NCI-H128 (cell line): ENCODE results near the gene TMEM169.
"Not testable (repeated sequence)": the region's sequence is repeated elsewhere in the genome, so short reads cannot be mapped to it uniquely, and the experiment has no call there.

Source experiments
- DNase-seq: peaks from one replicate; lab custom pipeline; 2025; ENCODE audit not compliant: unreplicated experiment; lab: John Stamatoyannopoulos, UW

TMEM169 gene

DNA sequence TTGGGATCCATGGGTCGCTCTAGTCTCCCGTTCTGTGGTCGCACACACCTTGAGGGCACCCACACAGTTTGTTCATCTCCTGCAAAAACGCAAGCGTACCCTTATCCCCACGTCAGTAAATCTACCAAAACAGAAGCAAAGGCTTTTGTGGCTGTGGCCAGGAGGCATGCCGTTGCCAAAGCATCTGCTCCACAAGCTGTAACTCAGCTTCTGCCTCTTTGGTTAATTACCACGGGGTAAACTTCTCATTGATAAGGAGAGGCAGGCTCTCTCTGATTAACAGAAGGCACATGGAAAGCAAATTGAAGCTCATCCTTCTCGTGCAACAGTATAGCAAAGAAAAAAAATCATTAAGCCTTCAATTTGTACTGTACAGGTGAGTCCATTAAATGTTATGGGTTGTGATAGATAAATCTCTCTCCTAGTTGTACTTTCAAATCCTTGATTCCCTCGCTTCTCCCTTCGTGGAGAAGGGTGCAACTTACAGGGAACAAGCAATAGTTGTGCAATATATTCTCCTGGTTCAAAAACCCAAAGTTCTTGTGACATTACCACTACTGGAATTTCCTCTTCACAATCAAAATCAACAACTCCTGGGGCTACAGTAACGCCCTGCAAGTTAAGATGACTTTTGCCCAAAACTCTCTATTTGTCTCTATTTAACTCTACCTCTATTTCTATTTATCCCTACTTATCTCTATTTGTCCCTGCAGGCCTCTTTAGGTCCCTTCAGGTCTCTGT, 10.4 kb upstream of the TMEM169 start:
- DNase-seq, result no peak

DNA sequence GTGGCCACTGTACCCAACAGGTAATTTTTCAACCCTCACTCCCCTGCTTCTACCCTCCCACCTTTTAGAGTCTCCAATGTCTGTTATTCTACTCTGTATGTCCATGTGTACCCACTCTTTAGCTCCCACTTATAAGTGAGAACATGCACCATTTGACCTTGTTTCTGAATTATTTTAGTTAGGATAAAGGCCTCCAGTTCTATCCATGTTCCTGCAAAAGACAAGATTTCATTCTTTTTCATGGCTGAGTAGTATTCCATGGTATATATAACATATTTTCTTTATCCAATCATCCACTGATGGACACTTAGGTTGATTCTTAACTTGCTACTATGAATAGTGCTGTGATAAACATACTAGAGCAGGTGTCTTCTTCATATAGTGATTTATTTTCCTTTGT, 9.2 kb upstream of the TMEM169 start:
- DNase-seq, result no peak

- DNase-seq, result no peak
These were observed 7.9 kb upstream of the TMEM169 start for GRCh38 chr2:216073773-216074172.

DNA sequence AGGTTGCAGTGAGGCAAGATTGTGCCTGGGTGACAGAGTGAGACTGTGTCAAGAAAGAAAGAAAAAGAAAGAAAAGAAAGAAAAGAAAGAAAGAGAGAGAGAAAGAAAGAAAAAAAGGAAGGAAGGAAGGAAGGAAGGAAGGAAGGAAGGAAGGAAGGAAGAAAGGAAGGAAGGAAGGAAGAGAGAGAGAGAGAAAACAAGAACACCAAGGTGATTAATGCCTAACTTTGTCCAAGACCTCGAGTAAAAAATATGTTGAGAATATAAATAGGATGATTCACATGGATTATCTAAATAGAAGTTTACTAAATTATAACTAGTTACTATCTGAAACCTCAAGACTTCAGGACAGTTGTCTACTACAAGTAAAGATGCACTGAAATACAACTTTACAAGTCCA, 7.3 kb upstream of the TMEM169 start:
- DNase-seq, result no peak

- DNase-seq, result no peak
These were observed 6.9 kb upstream of the TMEM169 start for GRCh38 chr2:216074794-216075193.

DNA sequence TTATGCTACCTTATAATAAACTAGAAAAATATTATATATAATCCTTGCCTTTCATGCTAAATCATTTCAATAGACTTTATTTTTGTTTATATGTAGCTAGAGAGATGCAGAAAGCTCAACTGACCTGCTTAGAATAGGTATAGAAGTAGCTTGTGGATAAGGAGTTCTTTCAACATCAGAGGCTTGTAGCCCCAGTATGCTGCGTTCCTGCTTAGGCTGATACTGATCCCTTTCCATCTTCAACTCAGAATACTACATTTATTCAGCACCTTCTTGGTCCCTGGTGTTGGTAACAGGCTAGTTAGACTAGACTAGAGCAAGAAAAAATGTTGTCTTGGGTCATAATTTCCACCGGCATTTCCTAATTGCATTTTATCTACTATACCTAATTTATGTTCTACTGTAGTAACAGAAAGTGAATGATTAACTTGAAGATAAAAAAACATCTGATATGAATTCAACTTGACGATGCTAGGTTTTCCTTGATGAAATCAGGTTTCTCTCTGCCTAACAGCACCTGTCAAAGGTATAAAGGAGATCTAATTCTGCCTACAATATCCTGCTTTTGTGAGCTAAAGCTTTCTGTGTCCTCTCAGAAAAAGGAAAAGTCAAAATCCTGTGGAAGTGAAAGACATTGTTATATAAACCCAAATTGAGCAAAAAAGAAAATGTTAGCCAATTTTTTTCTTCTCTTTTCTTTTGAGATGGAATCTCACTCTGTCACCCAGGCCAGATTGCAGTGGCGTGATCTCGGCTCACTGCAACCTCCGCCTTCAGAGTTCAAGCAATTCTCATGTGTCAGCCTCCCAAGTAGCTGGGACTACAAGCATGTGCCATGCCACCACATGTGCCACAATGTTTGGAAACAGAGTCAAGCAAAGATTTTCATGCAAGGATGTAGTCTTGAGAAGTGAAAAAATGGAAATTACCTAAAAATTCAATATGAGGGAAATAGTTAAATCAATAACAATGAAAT, 5.9 kb upstream of the TMEM169 start:
- no peak for DNase-seq

DNA sequence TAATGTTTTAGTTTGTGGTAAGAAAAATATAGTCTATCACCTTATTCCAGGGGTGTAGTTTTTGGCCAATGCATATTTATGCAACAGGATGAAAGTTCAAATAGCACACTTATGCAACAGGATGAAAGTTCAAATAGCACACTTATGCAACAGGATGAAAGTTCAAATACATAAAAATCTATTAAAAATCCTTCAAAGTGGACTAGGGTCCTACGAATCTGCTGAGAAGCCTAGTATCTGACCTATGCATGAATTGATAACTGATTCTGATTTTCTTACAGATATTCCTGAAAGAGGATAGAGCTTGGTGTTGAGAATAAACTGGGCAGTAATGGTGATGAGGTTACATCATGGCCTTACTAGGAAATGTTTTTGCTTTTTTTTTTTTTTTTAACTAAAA, 2.9 kb upstream of the TMEM169 start:
- DNase-seq, result no peak

DNA sequence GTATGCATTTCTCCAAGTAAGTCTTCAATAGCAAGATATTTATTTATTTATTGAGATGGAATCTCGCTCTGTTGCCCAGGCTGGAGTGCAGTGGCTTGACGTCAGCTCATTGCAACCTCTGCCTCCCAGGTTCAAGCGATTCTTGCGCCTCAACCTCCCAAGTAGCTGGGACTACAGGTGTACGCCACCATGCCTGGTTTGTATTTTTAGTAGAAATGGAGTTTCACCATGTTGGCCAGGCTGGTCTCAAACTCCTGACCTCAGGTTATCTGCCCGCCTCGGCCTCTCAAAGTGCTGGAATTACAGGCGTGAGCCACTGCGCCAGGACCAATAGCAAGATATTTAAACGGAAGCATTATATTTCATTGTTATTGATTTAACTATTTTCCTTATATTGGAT, 1.7 kb upstream of the TMEM169 start:
- DNase-seq, result not testable (repeated sequence)

DNA sequence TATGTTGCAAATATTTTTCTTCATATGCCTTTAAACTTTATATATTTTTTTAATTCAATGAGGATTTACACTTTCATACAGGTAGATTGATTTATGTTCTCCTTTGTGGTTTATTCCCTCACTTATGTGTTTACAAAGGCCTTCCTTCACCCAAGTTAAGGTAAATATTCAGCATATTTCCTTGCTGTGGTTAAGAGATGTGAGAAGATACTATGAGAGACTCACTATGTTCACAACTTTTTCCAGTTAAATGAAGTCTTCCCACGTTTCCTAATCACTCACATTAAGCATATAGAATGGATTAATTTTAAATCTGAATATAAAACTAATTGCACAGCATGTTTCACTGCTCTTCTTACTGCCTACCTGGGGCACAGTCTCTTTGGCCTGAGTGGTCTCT, 707 bp upstream of the TMEM169 start:
- DNase-seq, result no peak

GRCh38 chr2:216082117-216082711, 495 bp downstream of the TMEM169 start:
- no peak for DNase-seq

- DNase-seq, result no peak
These were observed 1.1 kb downstream of the TMEM169 start for GRCh38 chr2:216082805-216083204.

DNA sequence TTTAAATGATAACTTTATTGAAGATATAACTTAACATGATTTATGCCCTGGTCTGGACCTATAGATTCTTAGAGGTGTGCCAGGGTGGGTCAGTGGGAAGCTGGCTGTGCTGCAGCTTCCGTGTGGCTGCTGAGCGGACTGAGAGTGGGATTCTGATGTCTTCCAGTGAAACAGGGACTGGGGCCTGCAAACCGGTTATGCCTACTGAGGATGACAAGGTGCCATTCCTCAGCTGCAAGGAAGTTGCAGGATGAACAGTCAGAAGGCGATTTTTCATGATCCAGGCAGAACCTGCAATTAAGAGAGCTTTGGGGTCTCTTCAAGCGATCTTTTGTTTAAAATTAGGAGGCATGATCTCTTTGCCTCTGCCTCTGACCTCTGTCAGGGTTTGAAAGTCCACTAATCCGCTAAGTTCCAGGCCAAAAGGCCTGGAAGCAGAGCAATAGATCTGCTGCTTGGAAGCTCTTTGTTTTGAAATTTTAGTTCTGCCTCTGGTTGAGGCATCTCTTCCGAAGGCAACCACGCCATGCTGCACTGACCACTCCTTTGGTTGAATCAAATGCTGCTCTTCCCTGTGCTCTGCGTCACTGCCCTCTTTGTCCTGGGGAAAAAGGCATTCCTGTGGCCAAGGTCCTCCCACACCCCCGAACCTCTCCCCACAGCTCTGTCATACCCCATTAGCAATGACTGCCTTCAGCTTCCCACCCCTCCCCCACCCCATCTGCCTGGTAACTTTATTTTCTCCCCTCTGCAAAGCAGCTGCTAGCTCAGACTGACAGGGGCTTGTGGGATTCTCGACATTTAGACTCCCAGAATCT, 2.0 kb downstream of the TMEM169 start:
- DNase-seq, result no peak

DNA sequence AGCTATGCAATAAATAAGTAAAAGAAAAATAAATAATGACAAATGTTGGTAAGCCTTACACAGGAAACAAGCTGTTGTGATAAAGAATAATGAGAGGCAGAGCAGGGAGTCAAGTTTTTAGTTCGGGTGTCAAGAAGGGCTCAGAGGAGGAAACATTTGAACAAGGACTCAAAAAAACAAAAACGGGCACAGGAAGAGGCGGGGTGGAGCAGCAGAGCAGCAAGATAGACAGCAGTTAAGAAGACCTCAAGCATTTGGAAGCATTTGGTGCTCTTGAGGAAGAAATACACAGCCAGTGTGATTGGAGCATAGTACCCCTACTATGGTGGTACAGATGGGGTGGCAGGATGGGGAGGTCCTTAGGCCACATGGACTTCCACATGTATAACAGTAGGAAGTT, 2.8 kb downstream of the TMEM169 start:
- DNase-seq, result no peak

DNA sequence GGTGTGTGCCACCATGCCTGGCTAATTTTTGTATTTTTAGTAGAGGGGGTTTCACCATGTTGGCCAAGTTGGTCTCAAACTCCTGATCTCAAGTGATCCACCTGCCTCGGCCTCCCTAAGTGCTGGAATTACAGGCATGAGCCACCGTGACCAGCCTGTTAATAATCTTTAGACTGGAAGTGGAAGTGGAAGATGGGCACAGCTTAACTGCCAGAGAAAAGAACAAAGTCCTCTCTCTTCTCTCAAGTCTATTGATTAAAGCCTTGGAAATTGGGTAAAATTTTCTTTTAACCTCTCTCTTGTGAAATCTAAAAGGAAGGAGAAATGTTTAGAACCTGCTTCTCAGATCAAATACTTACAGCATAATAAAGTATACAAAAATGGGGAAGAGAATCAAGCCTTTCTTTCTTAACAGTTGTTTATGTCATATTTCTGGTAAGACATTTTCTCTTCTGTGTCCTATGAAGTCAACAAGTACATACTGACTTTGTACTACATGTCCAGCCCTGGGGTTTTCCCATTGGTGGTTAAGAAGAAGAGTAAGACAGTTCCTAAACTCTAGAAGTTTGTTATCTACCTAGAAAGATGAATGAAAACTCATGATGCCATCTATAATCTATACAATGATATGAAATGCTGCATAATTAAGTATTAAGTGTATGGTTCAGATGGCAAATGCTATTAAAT, 4.6 kb downstream of the TMEM169 start:
- DNase-seq, result no peak

- no peak for DNase-seq
These were observed 8.7 kb downstream of the TMEM169 start for GRCh38 chr2:216090369-216090786.

GRCh38 chr2:216092646-216093045, 10.9 kb downstream of the TMEM169 start:
- DNase-seq, result no peak

GRCh38 chr2:216094701-216095100, 13.0 kb downstream of the TMEM169 start:
- no peak for DNase-seq

GRCh38 chr2:216098421-216099334, 17.0 kb downstream of the TMEM169 start:
- no peak for DNase-seq

GRCh38 chr2:216101109-216101508, 19.4 kb downstream of the TMEM169 start:
- no peak for DNase-seq
